Amniotic epithelial cell (primary cell): ENCODE data around the gene CCDC91.
A peak's percentile ranks its signal among the peaks of the same experiment; 100 is the strongest.
"Not testable (repeated sequence)": the region's sequence is repeated elsewhere in the genome, so short reads cannot be mapped to it uniquely, and the experiment has no call there.

ENCODE experiments used
- DNase-seq: peaks from one replicate; pipeline ENCODE4 v3.0.0-alpha.2; 2010; ENCODE audit warnings: low read depth

Gene CCDC91

DNA sequence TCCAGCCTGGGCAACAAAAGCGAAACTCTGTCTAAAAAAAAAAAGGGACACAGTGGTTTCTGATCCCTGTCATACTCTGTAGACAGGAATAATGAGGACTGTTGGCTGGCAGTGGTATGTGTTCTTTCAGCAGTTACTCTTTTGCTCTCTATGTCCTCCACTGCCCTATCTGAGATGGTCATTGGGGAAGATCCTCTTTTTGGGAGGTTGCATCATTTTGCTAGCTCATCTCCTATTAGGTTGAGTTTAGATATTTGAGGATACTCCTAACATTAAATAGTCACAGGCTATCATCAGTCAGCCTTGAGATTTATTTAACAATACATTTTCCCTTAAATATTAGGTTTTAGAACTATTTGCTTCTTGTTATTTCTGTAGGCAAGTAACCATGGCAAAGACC is 5.9 kb upstream of the CCDC91 start:
- no peak for DNase-seq

DNA sequence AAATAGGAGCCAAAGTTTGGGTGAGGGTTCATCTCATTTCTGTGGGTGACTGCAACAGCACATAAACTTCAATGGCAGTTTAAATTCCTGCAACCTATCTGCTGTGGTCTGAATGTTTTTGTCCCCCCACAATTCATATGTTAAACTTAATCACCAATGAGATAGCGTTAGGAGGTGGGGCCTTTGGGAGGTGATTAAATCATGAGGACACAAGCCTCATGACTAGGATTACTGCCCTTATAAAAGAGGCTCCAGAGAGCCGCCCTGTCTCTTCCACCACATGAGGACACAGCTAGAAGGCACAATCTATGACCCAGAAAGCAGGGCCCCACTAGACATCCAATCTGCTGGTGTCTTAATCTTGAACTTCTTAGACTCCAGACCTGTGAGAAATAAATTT is 3.8 kb upstream of the CCDC91 start:
- no peak for DNase-seq

DNA sequence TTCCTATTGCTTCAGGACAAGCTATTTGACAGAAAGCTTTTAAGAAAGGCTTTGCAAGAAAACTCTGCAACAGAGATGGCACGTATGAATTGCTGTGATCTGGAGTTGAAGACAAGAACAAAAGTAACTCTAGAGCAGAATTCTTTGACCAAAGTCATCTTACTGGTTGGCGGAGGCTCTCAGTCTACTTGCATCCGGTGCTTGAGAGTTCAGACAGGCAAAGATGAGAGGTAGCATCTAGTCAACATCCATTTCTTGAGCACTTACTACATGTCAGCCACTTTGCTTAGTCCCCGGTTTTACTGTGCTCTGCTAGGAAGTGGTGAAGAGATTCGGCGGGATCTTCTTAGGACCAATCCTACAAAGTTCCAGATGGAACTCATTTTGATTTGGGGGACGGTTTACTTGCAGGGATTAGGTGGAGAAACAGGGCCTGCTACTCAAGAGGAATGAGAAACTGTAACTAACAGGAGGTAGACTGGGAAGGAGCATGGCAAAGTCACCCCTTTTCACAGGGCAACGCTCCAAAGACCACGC is 404 bp upstream of the CCDC91 start:
- no peak for DNase-seq

DNA sequence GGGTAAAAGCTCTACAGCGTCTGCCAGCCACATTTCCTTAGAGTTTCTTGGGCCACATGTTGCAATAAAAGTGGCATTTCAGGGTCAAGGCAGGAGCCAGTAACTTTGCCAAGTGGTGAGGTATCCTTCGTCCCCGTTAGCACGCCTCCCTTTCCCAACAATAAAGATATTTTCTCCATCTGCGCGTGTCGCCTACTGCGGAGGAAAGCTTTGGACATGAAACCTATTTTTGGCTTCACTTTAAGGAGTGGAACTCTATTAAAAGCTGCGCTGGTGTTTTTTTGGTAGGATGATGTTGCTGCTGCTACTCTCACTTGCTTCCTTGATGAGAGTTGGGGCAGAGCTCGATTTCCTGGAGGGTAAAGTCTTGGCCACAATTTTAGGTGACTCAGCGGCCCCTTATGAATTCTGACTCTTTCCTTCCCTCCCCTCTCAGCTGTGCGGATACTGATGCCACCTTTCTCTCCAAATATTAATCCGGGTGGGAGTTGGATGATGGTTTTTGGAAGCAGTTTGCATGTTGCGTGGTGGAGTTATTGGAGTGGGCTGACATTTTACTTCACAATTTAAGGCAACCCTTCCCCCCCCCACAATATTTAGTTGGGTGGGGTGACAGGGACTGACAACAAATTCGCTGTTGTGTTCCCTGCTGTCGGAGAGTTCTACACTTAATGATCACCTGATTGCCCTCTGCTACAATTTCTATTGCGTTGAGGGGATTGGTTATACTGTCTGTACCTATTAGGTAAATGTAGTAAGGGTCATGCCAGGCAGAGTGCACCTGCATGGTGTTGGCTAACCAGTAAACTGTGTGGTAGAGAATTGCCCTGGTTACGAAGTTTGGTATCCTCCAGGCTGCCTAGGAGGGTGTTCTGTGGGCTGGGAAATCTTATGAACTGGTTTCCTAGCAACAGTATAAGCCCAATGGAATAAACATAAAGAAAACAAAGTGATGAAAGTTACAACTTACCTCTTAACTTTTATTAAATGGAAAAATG is 1.1 kb downstream of the CCDC91 start:
- peak; percentile 27 for DNase-seq

DNA sequence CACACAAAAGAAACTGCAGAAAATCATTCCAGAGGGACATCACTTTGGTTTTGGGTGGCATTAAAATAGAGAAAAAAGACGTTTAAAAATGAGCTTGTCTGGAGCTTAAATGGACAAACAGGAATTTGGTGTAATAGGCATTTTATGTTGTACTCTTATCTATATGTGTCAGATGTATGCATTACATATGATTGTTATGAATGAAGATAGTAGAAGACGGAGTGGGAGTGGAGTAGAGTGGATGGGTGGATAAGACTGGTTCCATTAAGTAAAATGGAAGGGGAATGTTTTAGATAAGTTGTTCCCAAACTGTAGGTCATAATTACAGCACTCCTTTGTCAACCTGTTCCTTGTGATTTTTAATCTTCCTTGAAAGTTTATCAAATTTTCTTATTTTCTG is 1.9 kb downstream of the CCDC91 start:
- no peak for DNase-seq

DNA sequence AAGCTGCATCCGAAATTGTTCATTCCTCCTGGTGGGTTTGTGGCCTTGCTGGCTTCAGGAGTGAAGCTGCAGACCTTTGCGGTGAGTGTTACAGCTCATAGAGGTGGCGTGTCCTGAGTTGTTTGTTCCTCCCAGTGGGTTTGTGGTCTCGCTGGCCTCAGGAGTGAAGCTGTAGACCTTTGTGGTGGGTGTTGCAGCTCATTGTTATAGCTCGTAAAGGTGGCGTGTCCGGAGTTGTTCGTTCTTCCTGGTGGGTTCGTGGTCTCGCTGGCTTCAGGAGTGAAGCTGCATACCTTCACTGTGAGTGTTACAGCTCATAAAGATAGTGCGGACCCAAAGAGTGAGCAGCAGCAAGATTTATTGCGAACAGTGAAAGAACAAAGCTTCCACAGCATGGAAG is 4.4 kb downstream of the CCDC91 start:
- not testable (repeated sequence) for DNase-seq

DNA sequence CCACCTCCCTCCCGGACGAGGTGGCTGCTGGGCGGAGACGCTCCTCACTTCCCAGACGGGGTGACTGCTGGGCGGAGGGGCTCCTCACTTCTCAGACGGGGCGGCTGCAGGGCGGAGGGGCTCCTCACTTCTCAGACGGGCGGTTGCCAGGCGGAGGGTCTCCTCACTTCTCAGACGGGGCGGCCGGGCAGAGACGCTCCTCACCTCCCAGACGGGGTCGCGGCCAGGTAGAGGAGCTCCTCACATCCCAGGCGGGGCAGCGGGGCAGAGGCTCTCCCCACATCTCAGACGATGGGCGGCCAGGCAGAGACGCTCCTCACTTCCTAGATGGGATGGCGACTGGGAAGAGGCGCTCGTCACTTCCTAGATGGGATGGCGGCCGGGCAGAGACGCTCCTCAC is 10.9 kb downstream of the CCDC91 start:
- not testable (repeated sequence) for DNase-seq

DNA sequence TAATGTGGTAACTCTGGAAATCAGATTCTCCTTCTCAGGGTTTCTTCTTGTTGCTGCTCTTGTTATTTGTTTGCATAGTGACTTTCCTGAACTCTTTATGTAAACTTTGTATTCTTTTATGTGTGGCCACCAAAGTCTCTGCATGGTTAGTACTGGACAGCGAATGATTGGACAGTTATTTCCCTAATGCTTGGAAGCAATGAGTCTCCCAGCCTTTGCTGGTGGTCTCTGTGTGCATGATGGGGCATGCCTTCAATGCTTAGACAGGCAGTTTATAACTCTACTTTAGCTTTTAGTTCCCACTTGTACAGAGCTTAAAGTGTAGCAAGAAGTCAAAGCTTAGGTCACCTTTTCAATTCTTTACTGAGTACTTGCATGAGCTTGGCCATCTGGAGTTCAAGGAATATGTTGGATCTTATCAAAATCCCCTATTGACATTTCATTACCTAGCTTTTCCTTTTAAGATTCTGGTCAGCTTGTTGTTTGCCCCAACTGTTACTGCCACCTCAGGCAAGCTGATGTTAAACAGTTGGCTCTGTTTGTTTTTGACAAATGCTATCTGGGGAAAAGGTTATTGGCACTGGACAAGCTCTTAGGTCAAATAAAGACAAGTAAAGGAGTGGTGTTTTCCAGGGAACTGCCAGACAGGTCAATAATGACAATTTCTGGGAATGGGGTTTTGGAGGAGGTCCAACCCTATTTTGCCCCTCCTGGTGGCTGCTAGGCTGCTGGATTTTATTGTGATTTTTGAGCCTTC is 12.3 kb downstream of the CCDC91 start:
- DNase-seq = no peak

DNA sequence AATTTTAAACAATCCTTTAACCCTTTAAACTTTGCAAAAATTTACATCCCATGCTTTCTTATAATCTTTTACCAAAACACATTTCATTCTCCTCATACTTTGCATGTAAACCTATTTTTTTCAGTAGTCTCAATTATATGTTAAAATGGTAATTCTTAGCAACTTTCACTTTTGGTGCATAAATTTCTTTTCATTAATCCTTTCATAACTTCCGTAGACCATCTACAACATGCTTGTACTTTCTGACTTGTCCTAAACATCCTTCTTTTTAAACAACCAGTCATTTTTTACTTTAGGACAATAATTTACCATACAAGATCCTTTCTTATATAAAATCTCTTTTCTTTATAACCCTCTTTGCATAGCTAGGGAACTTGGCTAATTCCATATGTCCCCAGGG is 19.5 kb downstream of the CCDC91 start:
- no peak for DNase-seq

DNA sequence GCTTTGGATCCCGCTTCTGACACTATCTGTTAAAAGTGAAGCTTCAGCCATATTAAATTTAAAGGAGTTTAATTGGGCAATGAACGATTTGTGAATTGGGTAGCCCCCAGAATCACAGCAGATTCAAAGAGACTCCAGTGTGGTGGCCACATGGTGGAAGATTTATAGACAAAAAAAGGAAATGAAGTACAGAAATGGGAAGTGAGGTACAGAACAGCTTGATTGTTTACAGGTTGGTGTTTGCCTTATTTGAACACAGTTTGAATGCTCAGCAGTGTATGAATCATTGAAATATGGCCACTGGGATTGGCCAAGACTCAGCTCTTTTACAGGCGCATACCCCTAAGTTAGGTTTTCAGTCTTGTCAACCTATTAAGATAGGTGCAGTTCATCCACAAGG is 21.9 kb downstream of the CCDC91 start:
- no peak for DNase-seq

DNA sequence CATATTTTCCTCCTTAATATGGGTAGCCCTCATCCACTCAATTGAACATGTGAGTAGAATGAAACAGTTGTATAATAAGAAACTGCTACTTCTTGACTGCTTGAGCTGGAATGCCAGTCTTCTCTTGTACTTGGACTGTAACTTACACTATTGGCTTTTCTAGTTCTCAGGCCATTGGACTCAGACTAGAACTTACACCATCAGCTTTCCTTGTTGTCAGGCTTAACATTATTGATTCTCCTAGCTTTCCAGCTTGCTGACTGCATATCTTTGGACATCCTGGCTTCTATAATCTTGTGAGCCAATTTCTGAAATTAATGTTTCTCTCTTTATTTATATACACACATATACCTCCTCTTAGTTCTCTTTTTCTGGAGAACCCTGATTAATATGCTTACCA is 24.8 kb downstream of the CCDC91 start:
- DNase-seq = no peak

DNA sequence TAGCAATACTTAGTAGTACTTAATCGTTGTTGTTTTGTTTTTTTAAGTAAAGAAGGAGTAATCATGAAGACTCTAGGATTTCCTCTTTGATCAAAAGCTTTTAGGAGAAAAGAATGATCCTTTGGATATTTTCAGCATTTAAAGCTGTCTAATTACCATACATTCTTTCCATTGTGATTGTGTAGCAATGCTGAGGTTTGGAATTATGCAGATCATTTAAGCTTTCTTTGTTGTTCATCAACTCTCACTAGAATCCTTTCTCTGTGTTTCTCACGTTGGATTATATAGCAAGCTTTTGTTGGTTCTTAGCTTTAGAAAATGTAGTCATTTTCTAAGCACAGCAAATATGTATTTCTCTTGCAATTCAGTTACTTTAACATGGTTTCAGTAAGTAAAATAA is 25.8 kb downstream of the CCDC91 start:
- no peak for DNase-seq

DNA sequence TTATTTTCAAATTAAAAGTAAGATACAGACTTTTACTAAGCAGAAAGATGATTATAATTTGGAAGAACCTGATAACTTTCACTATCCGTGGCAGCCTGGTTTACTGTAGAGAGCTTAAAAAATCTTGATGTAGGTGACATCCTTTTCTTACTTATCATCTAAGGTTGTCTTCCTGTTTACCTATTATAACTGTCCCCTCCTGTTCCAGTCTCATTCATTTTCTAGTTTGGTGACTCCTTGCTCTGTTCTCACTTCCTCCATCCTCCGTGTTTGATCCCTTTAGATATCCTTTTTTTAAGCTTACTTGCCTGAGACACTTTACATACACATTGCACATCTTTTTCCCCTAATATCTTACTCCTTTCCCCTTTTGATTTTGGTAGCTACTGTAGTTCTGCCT is 27.5 kb downstream of the CCDC91 start:
- DNase-seq = no peak

DNA sequence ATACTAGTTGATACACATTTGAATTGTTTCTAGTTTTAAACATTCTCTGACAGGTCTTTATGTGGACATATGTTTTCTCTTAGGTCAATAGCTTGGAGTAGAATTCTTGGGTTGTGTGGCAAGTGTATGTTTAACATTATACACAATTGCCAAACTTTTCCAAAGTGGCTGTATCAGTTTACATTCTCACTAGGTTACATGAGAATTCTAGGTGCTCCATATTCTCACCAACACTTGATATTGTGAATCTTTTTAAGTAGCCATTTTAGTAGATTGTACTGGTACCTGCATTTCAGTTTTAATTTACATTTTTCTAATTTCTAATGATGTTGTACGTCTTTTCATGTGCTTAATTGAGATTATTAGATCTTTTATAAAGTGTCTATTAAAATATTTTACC is 28.6 kb downstream of the CCDC91 start:
- DNase-seq = no peak

DNA sequence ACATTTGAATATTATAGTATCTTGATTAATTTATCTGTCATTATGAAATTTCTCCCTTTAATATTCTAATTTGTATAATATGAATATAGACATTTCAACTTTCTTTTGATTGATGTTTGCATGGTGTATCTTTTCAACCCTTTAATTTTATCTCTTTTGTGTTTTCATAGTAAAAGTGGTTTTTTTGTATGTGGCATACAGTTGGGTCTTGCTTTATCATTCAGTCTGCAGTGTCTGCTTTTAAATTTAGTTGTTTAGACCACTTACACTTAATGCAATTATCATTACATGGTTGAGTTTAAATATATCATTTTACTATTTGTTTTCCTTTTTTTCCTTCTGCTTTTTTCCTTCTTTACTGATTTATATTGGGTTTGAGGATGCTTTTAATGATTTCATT is 29.6 kb downstream of the CCDC91 start:
- no peak for DNase-seq

DNA sequence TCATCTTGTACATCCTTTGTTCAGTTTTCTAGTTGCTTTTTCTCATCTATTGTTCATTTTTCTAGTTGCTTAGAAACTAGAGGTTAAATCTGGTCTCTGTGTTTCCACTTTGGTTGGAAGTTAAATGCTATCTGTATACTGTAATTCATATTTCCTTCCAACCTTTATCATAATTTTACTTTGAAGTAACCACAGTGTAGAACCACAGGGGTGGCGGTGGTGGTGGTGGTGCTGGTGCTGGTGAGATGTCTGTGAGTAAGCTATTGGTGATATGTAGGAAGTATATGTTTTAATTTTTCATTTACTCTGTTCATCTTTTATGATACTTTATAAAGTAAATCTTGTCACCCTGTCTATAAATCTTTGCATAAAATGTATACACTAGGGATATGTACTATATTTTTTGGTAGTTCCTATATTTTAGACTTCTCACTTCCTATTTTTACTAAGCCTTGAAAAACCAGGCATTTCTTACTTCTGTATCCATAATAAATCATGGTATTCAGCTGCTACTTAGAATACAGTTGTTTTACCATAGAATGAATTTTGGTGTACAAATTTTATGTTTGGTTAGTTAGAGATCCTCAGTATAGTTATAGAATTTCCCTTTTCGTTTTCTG is 31.9 kb downstream of the CCDC91 start:
- DNase-seq = no peak

DNA sequence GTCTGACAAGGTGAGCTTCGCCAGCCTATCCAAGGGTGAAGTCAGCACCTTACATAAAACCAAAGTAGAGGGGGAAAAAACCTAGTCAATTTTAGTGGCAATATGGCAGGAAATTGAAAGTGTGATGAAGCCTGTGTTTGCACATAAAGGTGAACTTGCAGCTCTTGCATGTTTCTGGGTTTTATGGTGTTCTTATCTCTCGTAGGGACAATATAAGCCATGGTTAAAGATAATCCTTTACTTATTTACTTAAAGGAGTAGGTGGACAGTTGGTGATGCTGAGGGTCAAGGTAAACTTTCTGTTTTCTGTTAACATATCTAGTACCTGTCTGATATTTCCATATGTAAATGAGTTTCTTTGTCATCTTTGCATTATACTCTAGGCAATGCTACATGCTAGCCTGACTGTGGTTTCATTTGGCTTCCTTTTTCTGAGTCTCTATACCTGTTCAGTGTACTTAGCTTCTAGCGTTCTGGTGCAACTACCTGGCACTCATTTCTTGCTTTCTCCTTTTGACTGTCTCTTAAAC is 32.8 kb downstream of the CCDC91 start:
- DNase-seq = no peak

DNA sequence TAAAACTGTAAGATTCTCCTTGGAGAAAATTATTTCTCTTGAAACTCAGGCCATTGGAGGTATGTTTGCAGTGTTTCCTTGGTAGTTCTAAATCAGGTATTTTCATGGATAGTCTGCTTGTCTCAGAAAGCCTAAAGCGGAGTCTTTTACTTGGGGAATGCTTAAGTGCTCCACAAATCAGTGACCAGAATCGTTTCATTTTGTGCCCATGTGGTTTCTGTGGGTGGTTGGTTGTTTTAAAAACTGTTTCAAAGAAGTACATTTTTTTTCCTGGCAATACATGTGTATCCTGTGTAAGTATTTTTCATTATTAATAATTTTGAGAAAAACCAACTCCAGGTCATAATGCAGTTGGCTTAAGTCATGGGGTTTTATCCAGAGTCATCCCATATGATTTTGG is 33.6 kb downstream of the CCDC91 start:
- no peak for DNase-seq

DNA sequence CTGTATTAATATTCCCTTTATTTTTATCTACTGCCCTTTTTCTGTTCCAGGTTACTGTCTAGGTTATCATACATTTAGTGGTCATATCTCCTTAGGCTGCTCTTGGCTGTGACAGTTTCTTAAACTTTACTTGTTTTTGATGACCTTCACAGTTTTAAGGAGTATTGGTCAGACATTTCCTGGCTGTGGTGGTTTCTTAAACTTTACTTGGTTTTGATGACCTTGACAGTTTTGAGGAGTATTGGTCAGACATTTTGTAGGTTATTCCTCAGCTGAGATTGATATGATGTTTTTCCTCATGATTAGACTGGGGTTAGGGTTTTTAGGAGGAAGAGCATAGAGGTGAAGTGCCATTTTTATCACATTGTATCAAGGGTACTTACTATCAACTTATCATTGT is 36.4 kb downstream of the CCDC91 start:
- DNase-seq = no peak

DNA sequence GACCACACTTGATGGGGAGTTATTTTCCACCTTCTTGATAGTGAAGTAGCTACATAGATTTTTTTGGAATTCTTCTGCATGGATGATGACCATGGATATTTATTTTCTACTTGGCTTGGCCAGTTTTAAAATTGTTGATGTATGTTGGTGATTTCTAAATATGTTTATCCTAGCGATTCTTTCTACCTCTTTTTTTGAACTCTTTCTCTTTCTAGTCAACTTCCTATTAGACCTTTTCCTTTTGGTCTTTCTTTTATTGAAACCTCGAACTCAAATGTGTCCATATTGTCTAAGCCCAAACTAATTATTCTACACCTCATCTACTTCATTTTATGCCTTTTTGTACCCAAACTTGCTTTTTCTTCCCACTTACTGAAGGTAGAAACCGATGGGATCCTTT is 37.0 kb downstream of the CCDC91 start:
- DNase-seq = no peak

DNA sequence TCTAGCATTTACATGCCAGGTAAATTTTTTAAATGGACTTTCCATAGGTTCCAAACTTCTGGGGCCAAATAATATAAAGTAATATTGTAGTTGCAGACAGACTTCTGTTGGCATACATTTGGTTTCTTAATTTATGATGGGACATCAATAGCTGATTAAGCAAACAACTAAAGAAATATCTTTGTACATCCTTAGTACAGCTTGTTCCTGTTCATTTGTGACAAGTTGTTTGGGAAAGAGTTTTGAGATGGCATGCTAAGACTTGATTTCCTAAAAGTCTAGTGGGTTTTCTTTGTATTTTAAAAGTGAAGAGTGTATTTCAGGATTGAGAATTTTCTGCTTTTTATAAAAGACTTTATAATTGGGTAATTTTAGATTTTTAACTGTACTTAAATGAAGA is 41.0 kb downstream of the CCDC91 start:
- DNase-seq = no peak

DNA sequence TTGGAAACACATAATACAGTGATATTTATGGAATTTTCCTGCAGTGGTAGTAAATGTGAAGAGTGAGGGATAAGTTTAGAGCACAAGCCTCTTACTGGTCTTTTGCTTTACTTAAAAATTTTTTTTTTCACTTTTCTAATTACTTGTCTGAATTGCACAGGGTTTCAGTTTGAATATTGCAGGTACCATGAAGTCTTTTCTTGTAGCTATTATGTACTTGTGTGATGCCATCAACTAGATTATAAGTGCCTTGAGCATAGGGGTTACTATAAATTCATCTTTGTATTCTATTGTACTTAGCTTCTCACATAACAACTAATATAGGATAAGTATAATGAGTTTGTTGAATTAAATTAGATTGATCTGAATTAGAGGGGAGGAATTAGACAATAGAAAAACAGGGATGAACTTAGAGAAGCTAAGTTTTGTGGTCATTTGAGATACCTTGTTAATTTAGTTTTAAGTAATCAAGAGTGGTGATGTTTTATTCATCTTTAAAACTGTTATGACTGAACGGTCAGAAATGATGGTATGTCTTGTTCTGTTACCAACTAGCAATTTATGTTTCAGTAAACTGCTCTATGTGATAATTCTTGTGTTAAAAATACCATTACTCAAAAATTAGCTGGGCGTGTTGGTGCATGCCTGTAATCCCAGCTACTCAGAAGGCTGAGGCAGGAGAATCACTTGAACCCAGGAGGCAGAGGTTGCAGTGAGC is 42.1 kb downstream of the CCDC91 start:
- no peak for DNase-seq
